ENCODE measurements around the gene DPYSL5. TPM values are rescaled to one million over a fixed set of nuclear protein-coding genes. Genes with fewer than 3 reads are reported as not detected.

DPYSL5 gene
- total RNA-seq, 6 donors from 2014 or later = not detected

- H3K36me3 ChIP-seq = no peaks in the 10 kb centered on the region
- TF ChIP-seq POLR2AphosphoS5 (IDR thresholded peaks at IDR 0.05) (no peak), CTCF (IDR thresholded peaks at IDR 0.05) (no peak), EP300 (IDR thresholded peaks at IDR 0.05) (no peak), POLR2A (IDR thresholded peaks at IDR 0.05) (no peak)
- ATAC-seq (ENCODE audit: low FRiP score in 2 of 2) (peak; percentile 35 to 45), DNase-seq (peak; percentile 27 to 47)
- peak overlapping the region; percentile 62 to 76 (median 72) for H3K27ac ChIP-seq
- WGBS, 2 donors = 14 to 17% methylated on average over 26 to 32 of the region's 34 CpGs
- H3K9me3 ChIP-seq = no peaks in the 10 kb centered on the region
- peaks cover 18 to 24% (median 21%) of the 10 kb centered on the region in 4 donors for H3K4me1 ChIP-seq
- no peaks in the 10 kb centered on the region for H3K27me3 ChIP-seq
- H3K4me3 ChIP-seq = peak overlapping the region; percentile 67 to 95 (median 81)
Observed at GRCh38 chr2:26970928-26971627, 123.1 kb downstream of the DPYSL5 start.

- WGBS, 2 donors = 58 to 59% methylated on average over 8 to 9 of the region's 9 CpGs
- TF ChIP-seq POLR2AphosphoS5 (IDR thresholded peaks at IDR 0.05) = no peak
- TF ChIP-seq CTCF (IDR thresholded peaks at IDR 0.05) = no peak
- no peak for TF ChIP-seq POLR2A (IDR thresholded peaks at IDR 0.05)
- no peak for TF ChIP-seq EP300 (IDR thresholded peaks at IDR 0.05)
- peak overlapping the region in 1 of 4 donors; percentile 76 for H3K27ac ChIP-seq
- peak overlapping the region in 2 of 4 donors; percentile 94 to 95 for H3K4me3 ChIP-seq
- ATAC-seq (ENCODE audit: low FRiP score in 2 of 2) = no peak
- H3K4me1 ChIP-seq = peaks cover 18 to 24% (median 21%) of the 10 kb centered on the region in 4 donors
- H3K9me3 ChIP-seq = no peaks in the 10 kb centered on the region
- H3K27me3 ChIP-seq = no peaks in the 10 kb centered on the region
- no peaks in the 10 kb centered on the region for H3K36me3 ChIP-seq
- DNase-seq = peak in 1 of 2 donors; percentile 36
Observed at GRCh38 chr2:26971911-26972786, 124.2 kb downstream of the DPYSL5 start.

GRCh38 chr2:26974352-26974751 lies 126.4 kb downstream of the DPYSL5 start:
- no peak overlapping the region for H3K4me3 ChIP-seq
- WGBS, 2 donors = 85 to 88% methylated on average over 3 to 5 of the region's 5 CpGs
- TF ChIP-seq CTCF (IDR thresholded peaks at IDR 0.05) = no peak
- no peak for TF ChIP-seq POLR2A (IDR thresholded peaks at IDR 0.05)
- H3K4me1 ChIP-seq = peaks cover 18 to 24% (median 21%) of the 10 kb centered on the region in 4 donors
- ATAC-seq (ENCODE audit: low FRiP score in 2 of 2) = no peak
- no peaks in the 10 kb centered on the region for H3K36me3 ChIP-seq
- no peaks in the 10 kb centered on the region for H3K27me3 ChIP-seq
- H3K9me3 ChIP-seq = no peaks in the 10 kb centered on the region
- H3K27ac ChIP-seq = no peak overlapping the region
- DNase-seq = no peak

GRCh38 chr2:26975102-26975501 lies 127.2 kb downstream of the DPYSL5 start:
- Histone ChIP-seq H3K27me3 (no peaks in the 10 kb centered on the region), H3K9me3 (no peaks in the 10 kb centered on the region), H3K4me1 (peaks cover 15 to 21% (median 17%) of the 10 kb centered on the region in 4 donors), H3K27ac (no peak overlapping the region), H3K4me3 (no peak overlapping the region), H3K36me3 (no peaks in the 10 kb centered on the region)
- WGBS, 2 donors = 41 to 54% methylated on average over 2 of the region's 2 CpGs
- TF ChIP-seq EP300 (IDR thresholded peaks at IDR 0.05) (no peak), POLR2A (IDR thresholded peaks at IDR 0.05) (no peak)
- ATAC-seq (ENCODE audit: low FRiP score in 2 of 2) = no peak
- DNase-seq = no peak

- no peaks in the 10 kb centered on the region for H3K27me3 ChIP-seq
- H3K4me3 ChIP-seq = no peak overlapping the region
- ATAC-seq (ENCODE audit: low FRiP score in 2 of 2) (no peak), DNase-seq (no peak)
- no peaks in the 10 kb centered on the region for H3K9me3 ChIP-seq
- TF ChIP-seq POLR2A (IDR thresholded peaks at IDR 0.05) (no peak), POLR2AphosphoS5 (IDR thresholded peaks at IDR 0.05) (no peak), EP300 (IDR thresholded peaks at IDR 0.05) (no peak), CTCF (IDR thresholded peaks at IDR 0.05) (no peak)
- H3K4me1 ChIP-seq = peaks cover 12 to 19% (median 16%) of the 10 kb centered on the region in 4 donors
- no peaks in the 10 kb centered on the region for H3K36me3 ChIP-seq
- WGBS, 2 donors = 70 to 79% methylated on average over 1 of the region's 1 CpG
- no peak overlapping the region for H3K27ac ChIP-seq
Observed at GRCh38 chr2:26975656-26976055, 127.7 kb downstream of the DPYSL5 start.
